NCI-H2029 treated with DMSO at 0.1 percent for 48 hours (cell line): ENCODE data around the gene ME1.
A peak's percentile ranks its signal among the peaks of the same experiment; 100 is the strongest.
"Not testable (repeated sequence)": the region's sequence is repeated elsewhere in the genome, so short reads cannot be mapped to it uniquely, and the experiment has no call there.

Experiments used
- DNase-seq: peaks from one replicate; lab custom pipeline; 2025; lab: John Stamatoyannopoulos, UW

The ME1 gene

DNA sequence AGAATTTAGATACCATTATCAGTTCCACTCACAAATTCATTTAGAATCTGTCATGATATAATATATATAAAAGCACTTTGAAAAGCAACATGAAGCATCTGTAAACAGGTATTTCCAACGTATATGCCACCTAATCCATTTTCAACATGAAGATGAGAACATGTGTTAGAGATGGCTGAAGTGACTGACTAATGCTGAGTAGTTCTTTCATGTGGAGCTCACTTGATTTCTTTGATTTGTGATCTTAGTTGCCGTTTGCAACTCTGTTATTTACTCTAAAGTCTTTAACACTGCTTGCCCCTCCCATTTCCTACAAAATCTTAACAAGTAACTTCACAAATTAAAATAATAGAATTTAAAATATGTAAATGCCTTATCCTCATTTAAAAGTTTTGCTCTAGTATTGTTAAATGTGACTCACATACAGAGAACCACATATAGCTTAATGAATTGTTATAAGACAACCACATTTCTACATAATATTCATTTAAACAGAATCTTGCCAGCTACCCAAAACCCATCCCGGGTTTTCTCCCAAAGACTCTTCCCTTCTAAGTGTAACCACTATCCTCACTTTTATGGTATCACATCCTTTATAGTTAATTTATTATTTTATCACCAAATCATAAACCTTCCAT is 78.3 kb downstream of the ME1 start:
- no peak for DNase-seq

DNA sequence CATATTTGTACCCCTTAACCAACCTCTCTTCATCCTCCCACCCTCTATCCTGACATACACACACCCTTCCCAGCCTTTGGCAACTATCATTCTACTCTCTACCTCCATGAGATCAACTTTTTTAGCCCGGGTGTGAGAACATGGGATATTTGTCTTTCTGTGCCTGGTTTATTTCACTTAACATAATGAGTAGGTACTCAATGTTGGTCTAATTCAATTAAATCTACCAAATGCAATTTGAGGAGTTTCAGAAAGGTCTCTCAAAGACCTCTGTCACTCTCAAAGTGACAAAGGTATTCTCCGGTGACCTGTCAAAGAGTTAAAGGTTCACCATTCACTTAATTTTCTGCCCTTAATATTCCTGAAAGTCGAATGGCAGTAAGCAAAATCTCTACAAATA is 87.7 kb downstream of the ME1 start:
- DNase-seq, result no peak

DNA sequence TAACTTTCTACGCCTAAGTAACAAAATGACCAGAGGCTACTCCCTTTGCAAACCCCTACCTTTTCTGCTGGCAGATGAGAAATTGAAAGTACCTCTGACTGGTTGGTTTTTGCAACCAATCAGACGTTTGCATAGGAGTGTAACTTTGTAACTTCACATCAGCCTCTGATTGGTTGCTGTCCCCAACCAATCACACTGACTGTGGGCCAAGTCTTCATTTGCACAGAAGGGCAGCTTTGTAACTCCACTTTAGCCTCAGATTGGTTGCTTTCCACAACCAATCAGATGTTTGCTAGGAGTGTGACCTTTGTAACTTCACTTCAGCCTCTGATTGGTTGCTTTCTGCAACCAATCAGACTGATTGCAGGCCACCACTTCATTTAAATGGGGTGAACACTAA is 89.1 kb downstream of the ME1 start:
- no peak for DNase-seq

DNA sequence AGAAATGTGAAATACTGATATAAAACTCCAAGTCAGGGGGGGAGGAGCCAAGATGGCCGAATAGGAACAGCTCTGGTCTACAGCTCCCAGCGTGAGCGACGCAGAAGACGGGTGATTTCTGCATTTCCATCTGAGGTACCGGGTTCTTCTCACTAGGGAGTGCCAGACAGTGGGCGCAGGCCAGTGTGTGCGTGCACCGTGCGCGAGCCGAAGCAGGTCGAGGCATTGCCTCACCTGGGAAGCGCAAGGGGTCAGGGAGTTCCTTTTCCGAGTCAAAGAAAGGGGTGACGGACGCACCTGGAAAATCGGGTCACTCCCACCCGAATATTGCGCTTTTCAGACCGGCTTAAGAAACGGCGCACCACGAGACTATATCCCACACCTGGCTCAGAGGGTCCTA is 96.9 kb downstream of the ME1 start:
- peak; percentile 8 for DNase-seq

DNA sequence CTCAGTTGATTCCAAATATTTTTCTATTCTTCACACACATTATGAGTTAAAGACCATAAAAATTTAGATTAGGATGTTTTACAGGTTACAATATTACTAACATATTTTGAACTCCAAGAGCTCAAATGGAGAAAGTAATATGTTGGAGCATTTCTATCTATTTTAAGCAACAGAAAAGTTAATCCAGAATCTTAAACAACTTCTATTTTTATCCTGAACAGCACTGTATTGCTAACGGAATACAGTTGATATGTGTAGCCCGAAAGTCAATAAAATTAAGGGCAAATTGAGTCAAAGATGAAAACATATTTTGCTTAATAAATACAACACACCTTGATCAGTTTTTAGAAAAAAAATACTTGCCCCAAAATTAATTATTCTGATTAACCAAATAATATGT is 97.4 kb downstream of the ME1 start:
- DNase-seq, result no peak

DNA sequence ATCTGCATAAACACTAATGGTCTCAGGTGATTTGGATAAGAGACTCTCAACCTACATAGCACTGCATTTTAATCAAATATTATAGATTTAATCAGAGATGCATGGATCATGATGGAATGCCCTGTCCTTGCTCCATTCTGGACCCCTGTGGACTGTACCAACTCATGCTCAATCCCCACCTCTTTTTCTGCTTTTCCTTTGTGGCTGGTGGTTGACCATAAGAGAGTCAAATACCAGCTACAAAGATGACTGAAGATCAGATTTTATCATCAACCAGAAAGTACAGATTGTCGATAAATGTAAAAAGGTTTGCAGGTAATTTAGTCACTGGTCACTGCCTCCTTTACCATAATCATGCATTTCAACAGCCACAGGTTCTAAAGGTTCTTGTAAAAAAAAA is 116.2 kb downstream of the ME1 start:
- DNase-seq, result no peak

DNA sequence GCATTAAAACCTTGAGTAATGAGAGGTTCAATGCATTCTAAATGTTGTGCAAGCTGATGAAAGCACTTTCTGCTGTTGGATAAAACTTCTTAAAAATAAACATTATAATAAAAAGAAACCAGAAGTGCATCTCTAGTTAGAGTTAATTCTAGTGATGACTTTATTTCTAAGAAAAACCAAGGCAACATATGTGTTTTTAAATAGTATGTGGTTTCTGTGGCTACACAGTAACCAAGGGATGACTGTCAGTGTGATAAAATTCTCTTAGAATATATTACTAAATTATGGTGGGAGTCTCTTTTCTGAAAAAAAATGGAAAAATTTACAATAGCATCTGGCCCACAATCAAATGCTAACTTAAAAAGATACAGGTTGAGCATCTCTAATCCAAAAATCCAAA is 117.0 kb downstream of the ME1 start:
- no peak for DNase-seq

DNA sequence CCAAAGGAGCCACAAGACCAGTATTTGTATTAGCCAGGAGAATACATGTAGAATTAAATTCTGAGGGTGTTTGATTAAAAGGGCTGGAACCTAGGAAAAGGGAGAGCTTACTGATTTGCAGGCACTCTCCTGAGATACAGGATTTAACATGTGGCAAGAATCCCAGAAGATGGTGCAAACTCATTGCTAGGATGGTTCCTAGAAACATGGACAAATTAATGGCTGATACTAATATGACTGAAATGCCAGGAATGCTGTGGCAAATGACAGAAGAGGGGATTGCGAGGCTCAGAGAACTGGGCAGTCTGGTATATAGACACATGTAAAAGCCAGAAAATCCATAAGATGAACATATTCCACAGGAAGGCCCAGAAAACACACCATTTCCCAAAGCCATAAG is 119.6 kb downstream of the ME1 start:
- DNase-seq, result no peak

DNA sequence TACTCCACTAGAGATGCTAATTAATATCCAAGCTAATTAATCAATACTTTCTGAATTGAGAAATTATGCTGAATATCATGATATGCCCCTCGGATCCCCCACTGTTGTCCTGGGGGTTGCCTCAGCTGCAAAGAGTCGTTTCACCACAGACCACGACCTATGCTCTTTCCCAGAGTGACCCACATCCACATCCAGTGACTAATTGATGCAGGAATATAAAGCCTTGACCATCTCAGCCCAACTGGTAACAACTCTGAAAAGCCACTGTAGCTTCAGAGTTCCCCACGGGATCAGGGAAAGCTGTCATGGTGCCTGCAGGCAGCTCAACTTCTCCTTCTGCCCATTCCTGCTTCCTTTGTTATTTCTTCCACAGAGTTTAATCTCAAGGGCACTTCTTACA is 120.8 kb downstream of the ME1 start:
- no peak for DNase-seq

DNA sequence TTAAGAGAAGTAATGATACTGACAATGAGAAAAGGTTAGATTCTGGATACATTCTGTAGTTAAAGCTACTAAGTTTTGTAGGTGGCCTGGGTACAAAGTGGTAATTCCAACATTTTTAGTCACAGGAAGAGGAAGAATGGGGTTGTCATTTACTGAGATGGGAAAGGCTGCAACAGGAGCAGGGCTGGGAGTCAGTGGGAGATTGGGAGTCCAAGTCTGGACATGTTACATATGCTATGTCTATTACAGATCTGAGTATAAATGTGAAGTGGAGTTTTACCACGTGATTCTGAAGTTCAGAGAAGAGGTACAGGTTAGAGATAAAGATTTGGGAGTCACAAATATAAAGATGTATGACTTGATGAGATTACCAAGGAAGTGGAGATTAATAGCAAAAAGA is 121.5 kb downstream of the ME1 start:
- DNase-seq, result no peak

DNA sequence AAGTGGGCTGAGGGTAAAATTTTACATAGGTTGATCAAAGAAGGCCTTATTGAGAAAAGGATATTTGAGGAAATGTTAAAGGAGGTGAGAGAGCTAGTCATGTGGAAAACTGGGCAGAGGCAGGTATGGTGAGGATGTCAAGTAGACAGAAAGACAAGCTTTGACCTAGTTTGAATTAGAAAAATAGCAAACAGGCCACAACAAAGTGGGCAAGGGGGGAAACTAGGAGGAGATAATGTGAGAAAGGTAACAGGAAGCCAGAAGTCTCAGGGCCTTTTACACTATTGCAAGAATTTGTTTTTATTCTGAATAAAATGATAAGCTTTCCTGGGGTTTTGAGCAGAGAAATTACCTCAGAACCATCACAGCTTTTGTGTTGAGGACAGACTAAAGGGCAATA is 122.0 kb downstream of the ME1 start:
- DNase-seq, result no peak

DNA sequence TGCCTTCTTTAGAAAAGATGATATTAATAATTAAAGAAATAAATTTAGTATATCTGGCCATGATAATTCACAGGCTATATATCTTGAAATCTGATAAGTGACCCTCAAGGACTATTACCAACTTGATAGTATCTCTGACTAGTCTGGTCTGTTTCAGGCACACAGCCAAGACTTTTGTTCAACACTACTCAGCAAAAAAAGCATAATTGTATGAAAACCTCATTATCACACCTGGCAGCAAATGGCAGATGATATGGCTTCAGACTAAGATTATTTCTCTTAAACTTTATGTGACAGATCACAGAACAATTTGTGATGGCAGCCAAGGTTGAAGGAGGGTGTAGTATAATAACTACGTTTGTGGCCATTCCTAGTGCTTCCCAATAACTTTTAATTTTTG is 123.0 kb downstream of the ME1 start:
- DNase-seq, result no peak

DNA sequence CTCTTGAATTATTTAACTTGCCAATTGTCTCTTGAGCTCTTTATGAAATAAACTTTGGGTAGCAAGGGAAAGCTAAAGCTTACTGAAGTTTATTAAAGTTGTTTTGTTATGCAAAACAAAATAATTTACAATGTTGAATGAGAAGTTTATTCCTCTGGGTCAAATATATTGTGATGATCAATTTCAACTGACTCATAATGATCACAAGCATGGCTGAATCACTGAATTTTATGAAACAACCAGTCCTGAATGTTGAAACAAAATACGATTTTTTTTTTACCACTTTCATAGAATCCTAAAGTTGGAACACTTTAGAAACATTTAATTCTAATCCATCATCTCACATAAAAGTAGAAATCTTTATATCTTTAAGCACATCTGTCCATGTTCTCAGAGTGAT is 127.4 kb downstream of the ME1 start:
- no peak for DNase-seq

DNA sequence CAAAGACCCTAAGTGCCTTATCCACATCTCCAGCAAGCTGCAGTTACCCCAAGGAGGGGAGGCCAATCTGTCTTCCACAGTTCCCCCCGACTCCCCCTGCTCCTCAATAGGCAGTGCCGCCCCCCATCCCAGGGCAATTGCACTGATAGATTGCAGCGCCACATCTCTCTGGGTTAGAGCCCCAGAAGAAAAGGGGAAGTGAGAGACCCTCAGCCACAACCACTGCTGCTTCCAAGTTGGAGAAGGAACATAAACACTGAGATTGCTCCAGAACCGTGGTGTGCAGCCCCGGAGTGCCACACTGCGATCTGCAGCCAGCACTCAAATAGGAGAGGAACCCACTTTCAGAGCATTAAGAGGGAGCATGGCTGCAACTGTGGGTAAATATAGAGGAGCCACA is 136.2 kb downstream of the ME1 start:
- DNase-seq, result no peak

DNA sequence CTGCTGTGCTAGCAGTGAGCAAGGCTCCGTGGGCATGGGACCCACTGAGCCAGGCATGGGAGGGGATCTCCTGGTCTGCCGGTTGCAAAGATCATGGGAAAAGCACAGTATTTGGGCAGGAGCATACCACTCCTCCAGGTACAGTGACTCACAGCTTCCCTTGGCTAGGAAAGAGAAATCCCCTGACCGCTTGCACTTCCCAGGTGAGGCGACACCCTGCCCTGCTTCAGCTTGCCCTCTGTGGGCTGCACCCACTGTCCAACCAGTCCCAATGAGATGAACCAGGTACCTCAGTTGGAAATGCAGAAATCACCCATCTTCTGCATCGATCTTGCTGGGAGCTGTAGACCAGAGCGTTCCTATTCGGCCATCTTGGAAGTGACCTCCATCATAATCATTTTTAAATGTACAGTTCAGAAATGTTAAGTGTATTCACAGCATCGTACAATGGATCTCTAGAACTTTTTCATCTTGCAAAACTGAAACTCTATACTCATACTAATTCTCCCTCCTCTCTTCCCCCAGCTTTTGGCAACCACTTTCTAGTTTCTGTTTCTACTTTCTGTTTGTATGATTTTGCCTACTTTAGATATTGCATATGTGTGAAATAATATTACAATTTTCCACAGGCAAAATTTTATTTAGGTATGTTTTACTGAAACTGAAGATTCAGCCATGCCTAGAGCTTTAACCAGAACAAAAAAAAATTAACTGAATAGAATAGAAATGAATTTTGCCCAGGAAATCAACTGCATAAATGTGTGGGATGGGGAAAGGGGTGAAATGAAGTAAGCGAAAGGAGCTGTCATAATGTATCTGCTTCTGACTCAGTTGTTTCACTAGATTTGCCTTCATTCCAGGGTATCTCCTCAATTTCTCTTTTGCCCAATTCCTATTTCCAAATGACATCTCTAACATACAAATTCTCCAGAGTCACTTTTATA is 137.7 kb downstream of the ME1 start:
- DNase-seq, result no peak

DNA sequence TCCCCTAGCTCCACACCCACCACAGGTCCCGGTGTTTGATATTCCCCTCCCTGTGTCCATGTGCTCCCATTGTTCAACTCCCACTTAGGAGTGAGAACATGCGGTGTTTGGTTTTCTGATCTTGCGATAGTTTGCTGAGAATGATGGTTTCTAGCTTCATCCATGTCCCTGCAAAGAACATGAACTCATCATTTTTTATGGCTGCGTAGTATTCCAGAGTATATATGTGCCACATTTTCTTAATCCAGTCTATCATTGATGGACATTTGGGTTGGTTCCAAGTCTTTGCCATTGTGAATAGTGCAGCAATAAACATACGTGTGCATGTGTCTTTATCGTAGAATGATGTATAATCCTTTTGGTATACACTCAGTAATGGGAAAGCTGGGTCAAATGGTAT is 143.6 kb downstream of the ME1 start:
- DNase-seq, result not testable (repeated sequence)

DNA sequence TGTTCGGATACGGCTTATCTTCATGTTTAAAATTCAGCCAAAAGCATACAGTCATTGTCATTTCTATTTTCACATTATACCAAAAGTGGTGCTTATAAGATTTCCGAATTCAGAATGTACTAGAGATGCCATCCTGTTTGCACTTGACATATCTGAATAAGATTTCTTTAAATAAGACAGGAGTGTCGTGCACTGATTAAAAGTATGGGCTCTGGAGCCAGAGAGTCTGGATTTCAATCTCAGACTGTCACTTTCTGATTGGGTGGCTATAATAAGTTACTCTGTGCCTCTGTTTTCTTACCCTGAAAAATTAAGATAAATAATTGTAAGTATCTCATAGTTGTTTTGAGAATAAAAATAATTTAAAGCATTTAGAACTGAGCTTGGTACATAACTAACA is 144.9 kb downstream of the ME1 start:
- DNase-seq, result no peak

DNA sequence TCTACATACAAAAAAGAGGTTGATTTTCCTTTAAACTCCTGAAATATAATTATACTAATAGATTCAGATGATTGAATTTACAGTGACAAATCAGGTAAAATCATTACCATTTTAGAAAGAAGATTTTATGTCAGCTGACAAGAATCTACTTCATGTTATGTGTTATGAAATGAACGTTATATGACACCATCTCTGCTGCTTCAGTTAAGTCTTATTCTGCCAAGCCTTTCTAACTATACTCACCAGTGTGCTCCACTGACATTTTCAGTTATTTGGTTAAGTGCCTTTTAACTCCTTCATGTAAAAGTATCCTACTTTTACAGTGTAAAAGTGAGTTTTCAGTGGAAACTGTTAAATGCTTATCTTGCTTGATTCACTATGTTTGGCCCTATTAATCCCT is 157.3 kb downstream of the ME1 start:
- DNase-seq, result no peak

DNA sequence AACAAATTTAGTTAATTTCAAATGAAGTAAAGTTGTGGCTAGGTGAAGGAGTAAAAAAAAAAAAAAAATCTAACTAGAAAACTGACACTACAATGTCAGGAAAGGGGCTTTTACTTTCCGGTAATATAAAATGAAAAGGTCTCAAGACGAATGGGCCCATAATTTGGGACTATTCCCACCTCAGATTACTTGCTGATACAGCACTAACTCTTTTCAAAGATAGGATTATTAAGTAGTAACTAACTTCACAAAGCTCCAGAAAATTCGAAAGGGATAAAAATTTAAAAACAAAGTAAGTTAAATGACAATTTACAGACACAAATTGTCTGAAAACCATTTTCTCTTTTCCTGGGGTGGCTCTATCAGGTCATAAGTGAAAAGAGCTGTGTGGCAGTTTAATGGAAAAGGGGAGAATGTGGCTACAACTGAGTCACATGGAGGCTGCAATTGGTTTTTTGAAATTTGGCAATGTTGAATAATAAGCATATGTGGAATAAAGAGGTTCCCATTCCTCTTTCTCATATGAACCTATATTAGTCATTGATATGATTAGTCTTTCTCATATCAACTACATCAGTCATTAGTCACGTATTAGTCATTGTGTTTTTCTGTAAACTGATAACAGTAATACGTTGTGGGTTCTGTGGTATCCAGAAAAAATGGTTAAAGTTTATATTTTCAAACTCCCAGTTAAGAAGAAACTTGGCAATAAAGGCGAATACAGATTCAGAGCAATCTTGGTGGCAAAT is 159.7 kb downstream of the ME1 start:
- DNase-seq, result no peak

DNA sequence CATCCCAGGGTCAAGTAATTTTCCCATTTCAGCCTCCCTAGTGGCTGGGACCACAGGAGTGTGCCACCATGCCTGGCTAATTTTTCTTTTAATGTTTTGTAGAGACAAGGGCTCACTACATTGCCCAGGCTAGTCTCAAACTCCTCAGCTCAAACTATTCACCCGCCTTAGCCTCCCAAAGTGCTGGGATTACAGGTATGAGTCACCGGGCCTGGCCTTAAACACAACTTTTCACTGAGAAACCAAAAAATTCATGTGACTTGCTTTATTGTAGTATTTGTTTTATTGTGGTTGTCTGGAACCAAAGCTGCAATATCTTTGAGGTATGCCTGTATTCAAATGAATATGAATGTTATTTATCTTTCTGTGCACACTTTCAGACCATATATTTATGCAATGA is 165.5 kb downstream of the ME1 start:
- DNase-seq, result no peak

DNA sequence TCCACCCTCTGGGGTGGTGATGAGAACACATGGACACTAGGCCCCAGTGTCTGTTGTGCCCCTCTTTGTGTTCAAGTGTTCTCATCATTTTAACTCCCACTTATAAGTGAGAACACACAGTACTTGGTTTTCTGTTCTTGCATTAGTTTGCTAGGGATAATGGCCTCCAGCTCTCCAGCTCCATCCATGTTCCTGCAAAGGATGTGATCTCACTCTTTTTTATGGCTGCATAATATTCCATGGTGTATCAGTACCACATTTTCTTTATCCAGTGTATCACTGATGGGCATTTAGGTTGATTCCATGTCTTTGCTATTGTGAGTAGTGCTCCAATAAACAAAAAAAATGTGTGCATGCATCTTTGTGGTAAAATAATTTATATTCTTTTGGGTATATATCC is 170.3 kb downstream of the ME1 start:
- DNase-seq, result no peak

DNA sequence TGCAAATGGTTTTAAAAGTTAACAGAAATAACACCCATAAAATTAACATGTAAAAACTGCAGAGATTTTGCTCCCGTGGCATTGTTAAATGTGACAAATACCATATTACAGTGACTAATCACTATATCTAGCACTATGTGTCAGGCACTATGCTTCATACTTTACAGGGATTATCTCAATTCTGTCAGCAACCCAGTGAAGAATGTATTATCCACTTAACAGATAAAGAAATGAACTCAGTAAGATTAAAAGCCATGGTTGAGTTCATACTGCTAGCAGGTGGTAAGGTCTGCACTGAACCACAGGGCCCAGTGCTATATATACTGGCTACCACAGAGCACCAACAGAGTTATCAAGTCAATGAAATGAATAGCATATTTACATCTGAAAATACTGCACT is 172.3 kb downstream of the ME1 start:
- no peak for DNase-seq

DNA sequence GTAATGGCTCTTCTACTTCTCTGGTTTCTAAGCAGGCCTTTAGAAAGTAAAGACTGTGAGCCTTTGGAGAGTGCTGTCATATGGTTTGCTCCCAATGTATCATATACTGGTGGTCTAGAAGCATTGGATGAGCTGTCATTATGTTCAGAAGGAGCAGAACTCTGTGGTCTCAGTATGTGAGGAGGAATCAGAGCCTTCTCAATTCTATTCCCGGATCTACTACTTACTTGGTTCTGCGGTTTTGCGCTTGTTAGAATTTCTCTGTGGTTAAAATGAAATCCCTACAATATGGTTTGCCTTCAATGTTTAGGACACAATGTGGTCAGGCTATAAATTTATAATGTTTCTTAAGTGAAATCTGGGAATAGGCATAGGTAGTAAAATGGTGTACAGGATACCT is 173.1 kb downstream of the ME1 start:
- DNase-seq, result no peak
